Esophagus squamous epithelium (tissue), 4 donors: ENCODE data around the gene GTF3A.

Experiments used
- POLR2A ChIP-seq, 4 donors: fragments of 450-650 bp; IDR thresholded peaks; one replicate each; pipeline ENCODE4 v1.6.1; 2017; ENCODE audit warnings: antibody characterized with exemption in 4 of 4, mild to moderate bottlenecking in 4 of 4, moderate library complexity in 3 of 4
- TF ChIP-seq, protein P1 (sequence below), 6 experiments: fragments of 450-650 bp in 4 of 6; fragments of 200-600 bp in 2 of 6; sonication (generic) in 2 of 6; IDR thresholded peaks; one replicate each; pipeline ENCODE4 v1.5.1; 2016 to 2019; ENCODE audit warnings: antibody characterized with exemption in 6 of 6, mild to moderate bottlenecking in 4 of 6, moderate library complexity in 4 of 6

DNA sequence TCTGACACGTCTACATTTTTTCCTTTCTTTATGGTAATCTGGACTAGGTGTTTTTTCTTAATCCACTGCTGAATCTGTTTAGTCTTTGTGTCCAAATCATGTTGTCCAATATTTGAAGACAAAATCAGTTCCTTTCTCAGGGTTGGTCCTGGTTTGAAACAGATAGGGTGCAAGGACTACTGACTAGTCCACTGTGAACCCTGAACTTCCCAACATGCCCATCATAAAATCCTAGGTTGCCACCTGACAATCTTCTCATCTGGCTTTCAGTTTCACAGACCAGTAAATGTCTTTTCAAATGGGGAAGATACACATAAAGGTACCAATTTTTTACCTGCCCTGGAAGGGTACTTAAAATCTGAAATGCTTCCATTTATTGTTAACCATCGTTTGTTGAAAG is 12.7 kb downstream of the GTF3A start:
- TF ChIP-seq, protein P1, sequence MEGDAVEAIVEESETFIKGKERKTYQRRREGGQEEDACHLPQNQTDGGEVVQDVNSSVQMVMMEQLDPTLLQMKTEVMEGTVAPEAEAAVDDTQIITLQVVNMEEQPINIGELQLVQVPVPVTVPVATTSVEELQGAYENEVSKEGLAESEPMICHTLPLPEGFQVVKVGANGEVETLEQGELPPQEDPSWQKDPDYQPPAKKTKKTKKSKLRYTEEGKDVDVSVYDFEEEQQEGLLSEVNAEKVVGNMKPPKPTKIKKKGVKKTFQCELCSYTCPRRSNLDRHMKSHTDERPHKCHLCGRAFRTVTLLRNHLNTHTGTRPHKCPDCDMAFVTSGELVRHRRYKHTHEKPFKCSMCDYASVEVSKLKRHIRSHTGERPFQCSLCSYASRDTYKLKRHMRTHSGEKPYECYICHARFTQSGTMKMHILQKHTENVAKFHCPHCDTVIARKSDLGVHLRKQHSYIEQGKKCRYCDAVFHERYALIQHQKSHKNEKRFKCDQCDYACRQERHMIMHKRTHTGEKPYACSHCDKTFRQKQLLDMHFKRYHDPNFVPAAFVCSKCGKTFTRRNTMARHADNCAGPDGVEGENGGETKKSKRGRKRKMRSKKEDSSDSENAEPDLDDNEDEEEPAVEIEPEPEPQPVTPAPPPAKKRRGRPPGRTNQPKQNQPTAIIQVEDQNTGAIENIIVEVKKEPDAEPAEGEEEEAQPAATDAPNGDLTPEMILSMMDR (IDR thresholded peaks at IDR 0.05) = no peak
- TF ChIP-seq POLR2A (IDR thresholded peaks at IDR 0.05) = no peak
